Lower leg skin (tissue), 4 donors: ENCODE results near the gene TTC22. TPM values are rescaled to one million over a fixed set of nuclear protein-coding genes. Genes with fewer than 3 reads are reported as not detected.

Experiments used
- DNase-seq, 2 donors: peaks; one replicate each; pipeline ENCODE4 v3.0.0-alpha.2; 2019; ENCODE audit warnings: low spot score in 2 of 2
- H3K4me3 ChIP-seq: fragments of 200-600 bp; sonication (generic); 2 replicates; pipeline ENCODE4 v1.5.1; 2017; ENCODE audit warnings: mild to moderate bottlenecking, low read depth; ENCODE audit not compliant: poor library complexity, severe bottlenecking
- POLR2A ChIP-seq, 2 donors: fragments of 450-650 bp; IDR thresholded peaks; one replicate each; pipeline ENCODE4 v1.6.1; 2016 to 2017; ENCODE audit warnings: antibody characterized with exemption in 2 of 2, mild to moderate bottlenecking in 1 of 2, moderate library complexity in 1 of 2
- WGBS, 2 donors: methylation state at CpG; one replicate each; pipeline ENCODE4 v1.1.5; 2018; 5-methylcytosine and 5-hydroxymethylcytosine counted together
- intact Hi-C: fragments of 100-400 bp; cut with DNase I; formaldehyde crosslinking; loops from one replicate; pipeline ENCODE4 v1.15.0; 2023; ENCODE audit warnings: low total_unique reads
- total RNA-seq, 4 donors: library from RNA; depleted of rRNA; stranded (reverse); fragments of >200 nt; gene quantifications; one replicate each; pipeline ENCODE4 v1.1.0, GENCODE V29; 2016
- TF ChIP-seq, protein P1 (sequence below), 3 donors: fragments of 450-650 bp; IDR thresholded peaks; one replicate each; pipeline ENCODE4 v1.5.1; 2016; ENCODE audit warnings: antibody characterized with exemption in 3 of 3, mild to moderate bottlenecking in 3 of 3, moderate library complexity in 2 of 3

TTC22 gene
- total RNA-seq, 4 donors from 2014 or later = 49.1 to 76.6 (median 65.7) TPM

DNA sequence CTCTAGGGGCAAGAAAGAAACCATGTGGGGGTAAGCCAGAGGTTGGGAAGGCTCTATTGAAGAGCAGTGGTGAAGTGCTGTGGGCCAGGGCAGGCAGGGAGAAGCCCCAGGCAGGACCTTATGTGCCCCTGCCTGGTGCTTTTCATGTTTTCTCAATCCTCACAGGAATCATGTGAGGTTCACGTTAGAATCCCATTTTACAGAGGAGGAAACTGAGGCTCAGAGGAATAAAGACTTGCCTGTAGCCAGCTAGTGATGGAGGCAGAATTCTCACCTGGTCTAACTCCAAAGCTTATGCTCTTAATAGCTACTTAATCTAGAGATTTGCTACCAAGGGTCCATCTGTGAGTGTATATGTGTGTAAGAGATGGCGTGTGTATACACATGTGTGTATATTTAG is 4.2 kb downstream of the TTC22 start:
- H3K4me3 ChIP-seq = no peak overlapping the region
- intact Hi-C loops = no loop called here
- 90 to 95% methylated on average over 2 of the region's 2 CpGs for WGBS, 2 donors
- TF ChIP-seq POLR2A (IDR thresholded peaks at IDR 0.05) = no peak
- TF ChIP-seq, protein P1, sequence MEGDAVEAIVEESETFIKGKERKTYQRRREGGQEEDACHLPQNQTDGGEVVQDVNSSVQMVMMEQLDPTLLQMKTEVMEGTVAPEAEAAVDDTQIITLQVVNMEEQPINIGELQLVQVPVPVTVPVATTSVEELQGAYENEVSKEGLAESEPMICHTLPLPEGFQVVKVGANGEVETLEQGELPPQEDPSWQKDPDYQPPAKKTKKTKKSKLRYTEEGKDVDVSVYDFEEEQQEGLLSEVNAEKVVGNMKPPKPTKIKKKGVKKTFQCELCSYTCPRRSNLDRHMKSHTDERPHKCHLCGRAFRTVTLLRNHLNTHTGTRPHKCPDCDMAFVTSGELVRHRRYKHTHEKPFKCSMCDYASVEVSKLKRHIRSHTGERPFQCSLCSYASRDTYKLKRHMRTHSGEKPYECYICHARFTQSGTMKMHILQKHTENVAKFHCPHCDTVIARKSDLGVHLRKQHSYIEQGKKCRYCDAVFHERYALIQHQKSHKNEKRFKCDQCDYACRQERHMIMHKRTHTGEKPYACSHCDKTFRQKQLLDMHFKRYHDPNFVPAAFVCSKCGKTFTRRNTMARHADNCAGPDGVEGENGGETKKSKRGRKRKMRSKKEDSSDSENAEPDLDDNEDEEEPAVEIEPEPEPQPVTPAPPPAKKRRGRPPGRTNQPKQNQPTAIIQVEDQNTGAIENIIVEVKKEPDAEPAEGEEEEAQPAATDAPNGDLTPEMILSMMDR (IDR thresholded peaks at IDR 0.05) = no peak
- no peak for DNase-seq

DNA sequence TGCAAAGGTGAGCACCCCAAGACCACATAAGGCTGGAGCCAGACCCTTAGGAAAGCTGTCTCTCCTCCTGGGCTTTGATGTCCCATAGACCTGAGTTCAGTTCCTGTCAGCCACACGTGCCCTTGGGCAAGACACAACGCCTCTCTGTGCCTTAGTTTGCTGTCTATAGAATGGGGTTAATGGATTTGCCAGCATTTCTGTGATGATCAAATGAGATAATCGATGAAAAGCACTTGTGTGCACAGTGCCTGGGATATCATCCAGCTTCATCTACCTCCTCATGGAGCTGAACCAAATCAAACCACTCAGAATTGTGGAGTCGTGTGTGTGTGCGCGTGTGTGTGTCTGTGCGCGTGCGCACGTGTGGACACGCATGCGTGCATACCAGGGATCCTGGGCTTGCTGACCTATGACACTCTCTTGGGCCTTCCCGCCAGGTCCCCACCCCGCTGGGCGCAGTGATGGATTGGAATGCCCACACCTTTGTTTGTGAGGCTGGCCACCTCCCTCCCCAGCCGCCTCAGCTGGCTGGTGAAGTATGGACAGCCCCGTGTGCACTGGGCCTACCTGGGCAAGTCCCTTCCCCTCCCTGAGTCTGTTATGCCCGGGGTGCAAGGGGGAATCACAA is 5.2 kb downstream of the TTC22 start:
- no peak overlapping the region for H3K4me3 ChIP-seq
- DNase-seq = no peak
- WGBS, 2 donors = 67 to 74% methylated on average over 18 of the region's 18 CpGs
- TF ChIP-seq, protein P1 (IDR thresholded peaks at IDR 0.05) = no peak
- no peak for TF ChIP-seq POLR2A (IDR thresholded peaks at IDR 0.05)
- intact Hi-C loops = no loop called here

DNA sequence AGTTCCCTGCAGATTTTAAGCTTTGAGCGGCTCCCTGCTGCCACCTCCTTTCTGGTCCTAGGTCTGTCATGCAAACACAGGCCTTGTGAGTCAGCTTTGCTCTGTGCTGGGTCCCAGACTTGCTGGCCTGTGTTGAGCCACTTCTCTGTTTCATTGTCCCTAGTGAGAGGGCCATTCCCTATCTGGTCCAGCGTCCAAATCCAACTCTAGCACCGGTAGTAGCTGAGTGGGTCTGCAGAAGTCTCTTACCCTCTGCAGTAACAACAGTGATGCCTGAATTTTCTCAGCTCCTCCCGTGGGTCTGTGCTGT is 5.8 kb downstream of the TTC22 start:
- H3K4me3 ChIP-seq = no peak overlapping the region
- 66 to 71% methylated on average over 4 of the region's 4 CpGs for whole genome bisulfite sequencing, 2 donors
- TF ChIP-seq, protein P1 (IDR thresholded peaks at IDR 0.05) = no peak
- no peak for TF ChIP-seq POLR2A (IDR thresholded peaks at IDR 0.05)
- intact Hi-C loops = no loop called here
- no peak for DNase-seq

DNA sequence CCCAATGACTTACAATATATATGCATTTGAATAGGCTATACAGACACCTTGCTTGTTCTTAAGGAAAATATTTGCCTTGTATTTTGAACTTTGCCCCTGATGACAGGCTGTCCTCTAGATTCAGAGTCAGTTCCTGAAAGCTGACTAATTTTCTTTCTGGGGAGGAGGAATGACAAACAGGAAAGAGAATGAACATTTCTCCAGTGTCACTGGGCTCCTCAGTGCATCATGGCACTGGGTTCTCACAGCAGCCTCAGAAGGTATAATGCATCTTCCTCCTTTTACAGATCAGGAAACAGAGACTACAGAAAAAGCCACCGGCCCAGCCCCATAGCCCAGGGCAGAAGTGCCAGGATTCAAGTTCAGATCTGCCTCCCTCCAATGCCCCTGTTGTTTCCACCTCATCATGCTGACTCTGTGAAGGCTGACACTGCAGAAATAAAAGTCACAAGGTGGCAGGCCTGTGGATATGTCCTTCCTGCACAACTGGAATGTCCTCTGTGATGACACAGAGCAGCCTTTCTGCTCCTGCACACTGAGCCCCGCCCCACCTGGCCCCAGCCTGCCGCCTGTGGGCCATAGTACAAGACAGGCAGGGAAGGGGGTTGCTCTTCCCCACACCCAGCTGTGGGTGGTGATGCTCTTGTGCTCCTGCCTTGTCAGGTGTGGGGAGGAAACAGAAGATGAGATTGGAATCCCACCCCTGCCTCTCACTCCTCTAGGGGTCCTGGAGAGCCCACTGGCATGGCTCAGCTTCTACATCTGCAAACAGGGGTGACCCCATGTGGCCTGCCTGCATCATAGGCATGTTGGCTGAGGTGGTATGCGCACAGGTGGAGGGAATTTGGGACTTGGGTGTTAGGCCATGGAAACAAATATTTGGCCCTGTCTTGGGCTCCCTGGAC is 6.4 kb downstream of the TTC22 start:
- intact Hi-C loops = no loop called here
- peak; percentile 39 to 86 for DNase-seq
- no peak for TF ChIP-seq POLR2A (IDR thresholded peaks at IDR 0.05)
- TF ChIP-seq, protein P1 (IDR thresholded peaks at IDR 0.05) = no peak
- WGBS, 2 donors = 54 to 56% methylated on average over 4 of the region's 4 CpGs
- H3K4me3 ChIP-seq = no peak overlapping the region

DNA sequence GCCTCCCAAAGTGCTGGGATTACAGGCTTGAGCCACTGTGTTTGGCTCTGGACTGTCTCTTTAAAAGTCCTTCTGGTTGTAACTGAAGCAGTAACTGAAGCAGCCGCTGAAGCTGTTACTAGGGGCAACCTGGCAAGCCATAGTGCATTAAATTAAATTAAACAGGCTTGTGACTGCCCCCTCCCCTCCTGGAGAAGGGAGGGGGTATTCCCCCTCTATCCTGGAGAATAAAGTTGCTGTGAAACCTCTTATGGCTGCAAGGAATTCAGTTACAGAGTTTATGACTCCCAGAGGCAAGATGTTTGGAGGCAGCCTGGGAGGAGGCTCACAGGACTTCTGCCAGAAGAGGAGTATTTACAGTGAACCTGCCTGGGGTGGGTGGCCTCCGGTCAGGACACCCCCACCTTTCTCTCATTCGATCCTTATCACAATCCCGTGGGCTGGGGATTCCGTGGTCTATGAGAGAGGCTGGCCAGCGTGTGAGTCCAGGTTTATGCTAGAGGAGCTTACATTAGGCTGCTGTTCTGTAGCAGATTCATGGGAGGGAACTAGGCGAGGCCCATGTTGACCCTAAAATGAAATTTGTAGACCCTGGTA is 8.3 kb downstream of the TTC22 start:
- H3K4me3 ChIP-seq = no peak overlapping the region
- TF ChIP-seq, protein P1 (IDR thresholded peaks at IDR 0.05) = no peak
- TF ChIP-seq POLR2A (IDR thresholded peaks at IDR 0.05) = no peak
- intact Hi-C loops = no loop called here
- no peak for DNase-seq
- 65 to 72% methylated on average over 7 of the region's 7 CpGs for WGBS, 2 donors
